H1 (cell line): ENCODE measurements around the gene DCDC2B. TPM values are rescaled to one million over a fixed set of nuclear protein-coding genes. Genes with fewer than 3 reads are reported as not detected.

ENCODE experiments used
- EP300 ChIP-seq, 2 experiments: IDR thresholded peaks; 1 replicate in 1 of 2; 2 replicates in 1 of 2; pipeline ENCODE4 v1.6.1; 2011 to 2012; ENCODE audit warnings: low read depth in 2 of 2, low read length in 2 of 2, mild to moderate bottlenecking in 2 of 2, borderline replicate concordance in 1 of 2, inconsistent platforms in 1 of 2, moderate library complexity in 1 of 2
- HDAC6 ChIP-seq: IDR thresholded peaks from one replicate; pipeline ENCODE4 v1.7.1; 2012; ENCODE audit warnings: low read depth, mild to moderate bottlenecking, inconsistent platforms, low read length, moderate library complexity
- TAF1 ChIP-seq: IDR thresholded peaks from 2 replicates; pipeline ENCODE4 v1.6.1; 2011; ENCODE audit warnings: mild to moderate bottlenecking, low read depth, low read length
- polyA plus RNA-seq, 7 experiments: library from polyadenylated mRNA; depleted of rRNA in 3 of 7; stranded (reverse) in 5 of 7; unstranded in 2 of 7; fragments of >200 nt in 5 of 7; fragments of 200-250 nt in 2 of 7; gene quantifications; 1 replicate in 5 of 7; 2 replicates in 1 of 7; 4 replicates in 1 of 7; pipeline versions ENCODE4 v1.2.1 to v1.2.3, GENCODE V29; 2011 to 2013; ENCODE audit warnings: missing spikeins in 2 of 7, mixed read lengths in 2 of 7
- total RNA-seq: library from RNA; stranded (reverse); fragmentation: NEBNext Ultra II Directional; extraction: Animal tissue kit (Norgen Biotek cat#: 25700); gene quantifications from 2 replicates; pipeline ENCODE4 v1.2.1, GENCODE V29; 2021

DCDC2B gene
- total and polyA plus RNA-seq, 2 of the 8 experiments (the other 6 are each of a cell fraction or from before 2014, with no cell fraction given), result not detected

GRCh38 chr1:32215629-32216480, 7.0 kb downstream of the DCDC2B start (continued):
- TF ChIP-seq TAF1, result no peak
- no peak for TF ChIP-seq HDAC6
- TF ChIP-seq EP300 (IDR thresholded peaks at IDR 0.05; ENCODE audit: borderline replicate concordance in 1 of 2, low read depth in 2 of 2, low read length in 2 of 2), result no peak
